ENCODE measurements around the gene LYL1.

The LYL1 gene

DNA sequence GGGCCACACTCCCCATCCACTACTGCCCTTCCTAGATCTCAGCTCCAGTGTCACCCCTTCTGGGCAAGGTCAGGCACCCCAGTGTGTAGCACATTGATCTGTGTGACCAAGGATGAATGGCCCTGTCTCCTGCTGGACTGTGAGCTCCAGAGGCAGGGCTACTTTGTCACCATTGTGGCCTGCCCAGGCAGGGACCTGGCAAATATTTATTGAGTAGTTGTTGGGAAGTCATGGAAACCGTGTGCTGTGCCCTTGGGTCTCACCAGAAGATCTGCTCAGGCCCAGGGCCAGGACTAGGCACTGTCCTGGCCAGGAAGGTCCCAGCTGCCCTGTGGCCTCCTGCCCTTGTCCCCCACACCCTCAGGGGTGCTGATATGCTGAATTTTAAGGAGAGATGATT is 25.9 kb upstream of the LYL1 start:
- no peak for DNase-seq

GRCh38 chr19:13127811-13128575 is 25.3 kb upstream of the LYL1 start:
- no peak for DNase-seq

DNA sequence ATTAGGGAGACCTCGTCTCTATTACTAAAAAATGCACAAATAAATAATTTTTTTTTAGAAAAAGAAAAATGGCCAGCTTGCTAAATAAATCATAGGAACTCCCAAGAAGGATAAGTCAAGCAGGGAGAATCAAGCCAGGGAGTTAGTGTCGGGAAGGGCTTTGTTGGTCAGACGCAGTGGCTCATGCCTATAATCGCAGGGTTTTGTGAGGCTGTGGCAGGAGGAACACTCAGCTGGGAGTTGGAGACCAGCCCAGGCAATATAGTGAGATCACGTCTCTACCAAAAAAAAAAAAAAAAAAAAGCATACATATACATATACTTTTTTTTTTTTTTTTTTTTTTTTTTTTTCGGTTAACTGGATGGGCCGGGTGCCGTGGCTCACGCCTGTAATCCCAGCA is 24.4 kb upstream of the LYL1 start:
- DNase-seq, result no peak

DNA sequence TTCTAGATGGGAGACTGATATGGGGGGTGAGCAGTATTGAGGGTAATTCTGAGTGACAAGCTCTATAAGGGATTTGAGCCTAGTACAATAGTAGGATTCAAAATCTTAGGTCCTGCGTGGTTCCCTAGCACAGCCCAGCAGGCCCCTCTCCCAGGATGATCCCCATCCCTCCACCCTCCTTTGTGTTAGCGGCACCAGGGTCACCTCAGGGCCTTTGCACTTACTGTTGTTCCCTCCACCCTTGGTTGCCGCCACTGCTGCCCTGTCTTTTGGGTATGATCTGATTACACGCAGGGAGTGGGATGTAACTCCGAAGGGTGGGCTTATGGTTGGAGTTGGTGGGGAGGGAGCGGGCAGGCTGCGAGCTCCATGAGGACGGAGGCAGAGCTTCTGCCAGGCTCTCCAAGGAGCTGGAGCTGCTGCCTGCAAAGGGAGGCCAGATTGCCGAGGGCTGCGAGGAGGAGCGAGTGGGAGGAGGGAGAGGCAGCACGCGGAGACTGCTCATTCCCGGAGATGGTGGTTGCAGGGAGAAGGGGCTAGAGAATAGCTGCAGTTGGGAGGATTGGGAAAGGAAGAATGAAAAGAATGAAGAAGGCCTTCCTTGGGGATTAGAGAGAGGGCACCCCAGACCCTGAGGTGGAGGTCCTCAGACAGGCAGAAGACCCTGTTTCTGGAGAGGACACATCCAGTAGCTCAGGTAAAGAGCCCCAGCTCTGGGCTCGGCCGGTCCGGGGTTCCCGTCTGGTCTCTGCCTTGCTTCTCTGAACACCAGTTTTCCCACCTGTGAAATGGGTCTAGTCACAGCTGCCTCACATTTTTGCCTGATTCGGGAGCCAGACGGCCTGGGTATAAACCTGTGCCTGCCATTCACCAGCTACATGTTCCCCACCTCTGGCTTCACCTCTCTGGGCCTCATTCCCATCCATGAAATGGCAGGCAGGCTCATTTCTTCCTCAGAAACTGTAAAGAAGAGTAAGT is 20.6 kb upstream of the LYL1 start:
- no peak for DNase-seq

GRCh38 chr19:13122275-13122878 is 19.7 kb upstream of the LYL1 start:
- peak; percentile 38 for DNase-seq

DNA sequence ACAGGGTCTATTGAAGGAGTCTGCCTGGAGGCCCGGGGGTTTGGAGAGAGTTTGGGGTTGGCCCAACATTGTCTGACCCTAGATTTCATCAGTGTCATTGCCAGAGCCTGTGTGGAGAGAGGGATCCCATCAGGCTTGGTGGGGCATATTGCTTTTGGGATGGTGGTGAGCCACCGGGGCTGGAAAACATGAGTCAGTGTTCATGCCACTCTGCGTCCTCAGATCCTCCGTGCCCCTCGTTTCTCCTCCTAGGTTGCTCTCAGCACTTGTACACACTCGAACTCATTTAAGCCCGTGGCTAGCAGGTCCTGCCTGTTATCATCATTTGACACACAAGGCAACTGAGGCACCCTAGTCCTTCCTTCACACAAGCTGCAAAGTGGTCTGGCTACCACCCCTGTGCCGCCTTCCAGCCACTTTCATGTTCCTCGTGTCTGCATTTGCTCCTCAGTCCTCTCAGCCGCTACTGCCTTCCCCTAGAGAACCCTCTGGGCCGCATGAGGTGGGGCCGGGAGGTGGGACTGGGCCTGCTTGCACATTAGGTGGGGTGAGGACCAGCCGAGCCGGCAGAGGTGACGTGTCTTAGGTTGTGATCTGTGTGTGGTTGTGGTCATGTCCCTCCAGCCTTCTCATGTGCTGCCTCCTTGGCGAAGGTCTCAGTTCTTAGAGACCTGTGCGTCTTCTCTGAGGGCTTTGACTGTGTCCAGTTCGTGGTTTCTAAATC is 19.1 kb upstream of the LYL1 start:
- no peak for DNase-seq

DNA sequence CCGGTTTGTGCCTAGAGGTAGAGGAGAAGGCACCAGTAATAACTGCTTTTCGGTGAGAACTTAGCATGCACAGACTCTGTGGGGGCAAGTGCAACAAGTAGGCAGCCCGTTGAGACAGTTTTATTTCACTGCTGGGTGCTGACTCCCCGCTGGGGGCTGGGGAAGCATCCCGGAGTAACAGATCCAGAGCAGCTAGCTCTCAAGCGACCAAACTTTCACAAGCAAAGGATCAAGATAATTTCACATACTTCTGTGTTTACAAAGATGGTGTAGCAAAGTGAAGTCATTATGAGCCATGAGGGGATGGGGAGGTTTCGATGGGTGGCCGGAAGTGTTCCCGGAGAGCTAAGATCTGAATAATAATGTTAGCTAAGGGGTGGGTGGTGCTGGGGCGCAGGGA is 18.2 kb upstream of the LYL1 start:
- DNase-seq, result no peak

GRCh38 chr19:13120031-13120430 is 17.4 kb upstream of the LYL1 start:
- DNase-seq, result no peak

- no peak for DNase-seq
These were observed 17.0 kb upstream of the LYL1 start for GRCh38 chr19:13119627-13120026.

DNA sequence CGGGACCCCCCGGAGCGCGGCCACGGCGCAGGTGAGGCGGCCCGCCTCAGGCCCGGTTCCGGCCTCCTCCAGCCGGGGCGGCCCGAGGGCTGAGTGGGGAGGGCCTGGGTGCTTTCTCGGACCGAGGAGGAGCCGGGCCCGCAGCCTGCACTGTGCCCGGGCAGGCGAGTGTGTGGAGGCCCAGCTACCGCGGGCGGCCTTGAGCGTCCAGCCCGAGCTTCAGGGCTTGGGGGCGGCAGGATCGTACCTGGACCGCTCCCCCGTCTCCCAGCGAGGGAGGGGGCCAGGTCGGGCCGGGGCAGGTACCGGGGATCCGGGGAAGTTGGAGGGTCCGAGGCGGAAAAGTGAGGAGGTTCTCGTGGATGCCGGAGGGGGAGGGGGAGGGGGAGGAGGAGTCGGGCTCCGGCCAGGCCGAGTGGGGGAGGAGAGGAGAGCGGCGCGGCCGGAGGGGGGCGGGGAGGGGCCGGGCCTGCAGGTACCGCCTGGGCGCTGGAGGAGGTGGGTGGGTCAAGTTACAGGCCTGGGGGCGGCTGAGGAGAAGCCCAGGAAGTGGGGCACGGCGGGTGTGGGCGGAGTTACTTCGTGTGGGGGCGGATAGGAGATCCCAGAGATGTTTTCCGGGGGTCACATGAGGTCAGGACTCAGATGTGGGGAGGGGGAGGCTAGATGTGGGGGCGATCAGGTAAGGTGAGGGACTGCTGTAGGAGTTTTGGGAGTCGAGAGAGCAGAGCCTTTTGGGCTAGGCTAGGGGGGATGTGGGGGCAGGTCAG is 16.0 kb upstream of the LYL1 start:
- peak; percentile 45 for DNase-seq

GRCh38 chr19:13117772-13118423 is 15.2 kb upstream of the LYL1 start, which contains the start of gene NACC1:
Gene NACC1 (plus strand): TSS chr19:13118264. CDS start chr19:13135208, 16,944 bp downstream.
- peak; percentile 91 for DNase-seq

DNA sequence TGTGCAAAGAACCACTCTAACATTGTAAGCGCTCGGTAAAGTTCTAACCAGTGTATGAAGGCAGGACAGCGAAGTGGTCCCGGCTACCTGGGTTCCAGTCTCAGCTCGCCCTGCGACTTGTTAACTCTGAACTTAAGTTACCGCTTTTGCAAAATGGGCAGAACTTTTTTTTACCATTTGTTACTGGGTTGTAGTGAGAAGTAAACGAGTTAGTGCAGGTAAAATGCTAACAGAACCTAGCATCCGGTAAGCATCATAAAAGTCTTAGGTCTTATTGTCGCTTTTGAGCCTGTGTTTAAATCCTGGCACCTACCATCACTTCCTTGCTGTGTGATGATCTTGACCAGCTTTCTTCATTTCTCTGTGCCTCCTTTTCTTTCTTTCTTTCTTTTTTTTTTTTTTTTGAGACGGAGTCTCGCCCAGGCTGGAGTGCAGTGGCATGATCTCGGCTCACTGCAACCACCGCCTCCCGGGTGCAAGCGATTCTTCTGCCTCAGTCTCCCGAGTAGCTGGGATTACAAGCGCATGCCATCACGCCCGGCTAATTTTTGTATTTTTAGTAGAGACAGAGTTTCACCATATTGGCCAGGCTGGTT is 14.6 kb upstream of the LYL1 start:
- DNase-seq, result peak; percentile 34

DNA sequence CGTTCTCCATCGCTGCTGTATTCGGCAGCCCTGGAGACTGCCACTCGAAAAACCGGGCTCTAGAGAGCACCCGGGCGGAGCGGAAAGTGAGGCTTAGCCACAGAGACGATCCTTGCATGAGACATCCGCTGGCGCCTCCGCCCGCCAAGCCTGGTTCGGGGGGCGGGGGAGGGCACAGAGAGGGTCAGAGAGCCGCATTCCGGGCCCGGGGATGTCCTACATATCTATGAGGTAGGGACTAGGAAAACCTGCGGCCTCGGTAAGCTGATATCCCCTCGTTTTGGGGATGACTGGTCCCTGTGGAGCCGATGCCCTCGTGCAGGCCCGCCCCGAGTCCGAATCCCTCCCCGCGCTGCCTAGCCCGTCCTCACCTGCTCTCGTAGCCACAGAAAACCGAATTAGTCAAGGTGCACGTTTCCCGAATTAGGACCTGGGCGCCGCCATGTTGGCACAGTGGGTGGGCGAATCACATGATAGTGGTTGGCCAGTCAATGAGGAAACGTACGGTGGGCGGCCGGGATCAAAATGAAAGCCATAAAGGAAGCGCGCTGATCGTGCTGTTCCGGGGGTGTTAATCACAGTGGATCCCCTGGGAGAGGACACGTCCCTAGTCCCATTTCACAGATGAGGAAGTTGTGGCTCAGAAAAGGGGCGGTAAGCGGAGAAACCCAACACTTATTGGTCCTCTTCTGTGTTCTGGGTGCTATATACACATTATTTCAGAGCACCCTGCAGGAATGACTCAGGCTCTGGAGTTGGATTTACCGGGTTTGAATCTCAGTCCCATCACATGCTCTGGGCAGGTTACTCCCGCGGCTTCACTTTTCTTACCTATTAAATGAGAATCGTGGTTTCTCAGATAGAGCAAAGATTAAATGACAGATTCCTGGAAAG is 13.9 kb upstream of the LYL1 start, which contains the start of gene TRMT1:
TRMT1 (minus strand) TSS at position 459 of the 894 bp plus-strand sequence; CDS start at position 118, 341 bp downstream.
- peak; percentile 91 for DNase-seq

DNA sequence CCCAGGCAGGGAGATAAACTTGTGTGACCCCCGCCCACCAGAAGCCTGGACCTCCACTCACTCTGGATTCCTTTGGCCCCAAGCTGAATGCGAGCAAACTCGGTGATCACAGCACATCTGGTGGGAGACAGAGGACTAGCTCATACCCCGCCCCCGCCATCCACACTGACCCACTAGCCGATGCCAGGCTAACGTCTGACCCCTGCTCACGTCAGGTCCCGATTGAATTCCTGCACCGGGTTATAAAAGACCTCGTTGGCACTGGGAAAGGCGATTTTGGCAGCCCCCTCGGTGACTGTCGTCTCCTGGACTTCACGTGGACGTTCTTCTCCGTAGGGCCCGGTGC is 13.3 kb upstream of the LYL1 start:
- no peak for DNase-seq

DNA sequence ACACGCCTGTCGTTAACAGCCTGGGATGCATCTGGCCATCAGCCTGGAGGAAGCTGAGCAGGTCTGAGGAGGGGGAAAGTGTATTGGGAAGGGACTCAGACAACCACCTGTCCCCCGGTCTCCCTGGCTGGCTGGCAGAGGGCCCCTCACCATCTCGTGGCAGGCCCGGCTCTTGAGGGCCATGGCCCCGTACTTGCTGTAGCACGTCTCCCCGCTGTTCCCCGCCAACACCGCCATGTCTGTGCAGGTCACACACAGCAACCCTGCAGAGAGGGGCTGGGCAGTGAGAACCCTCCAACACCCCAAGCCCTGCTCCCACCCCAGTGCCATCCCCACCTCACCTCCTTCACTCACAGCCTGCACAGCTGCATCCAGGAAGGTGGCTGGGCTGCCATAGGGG is 9.9 kb upstream of the LYL1 start:
- no peak for DNase-seq

GRCh38 chr19:13110099-13110610 is 7.5 kb upstream of the LYL1 start:
- no peak for DNase-seq

DNA sequence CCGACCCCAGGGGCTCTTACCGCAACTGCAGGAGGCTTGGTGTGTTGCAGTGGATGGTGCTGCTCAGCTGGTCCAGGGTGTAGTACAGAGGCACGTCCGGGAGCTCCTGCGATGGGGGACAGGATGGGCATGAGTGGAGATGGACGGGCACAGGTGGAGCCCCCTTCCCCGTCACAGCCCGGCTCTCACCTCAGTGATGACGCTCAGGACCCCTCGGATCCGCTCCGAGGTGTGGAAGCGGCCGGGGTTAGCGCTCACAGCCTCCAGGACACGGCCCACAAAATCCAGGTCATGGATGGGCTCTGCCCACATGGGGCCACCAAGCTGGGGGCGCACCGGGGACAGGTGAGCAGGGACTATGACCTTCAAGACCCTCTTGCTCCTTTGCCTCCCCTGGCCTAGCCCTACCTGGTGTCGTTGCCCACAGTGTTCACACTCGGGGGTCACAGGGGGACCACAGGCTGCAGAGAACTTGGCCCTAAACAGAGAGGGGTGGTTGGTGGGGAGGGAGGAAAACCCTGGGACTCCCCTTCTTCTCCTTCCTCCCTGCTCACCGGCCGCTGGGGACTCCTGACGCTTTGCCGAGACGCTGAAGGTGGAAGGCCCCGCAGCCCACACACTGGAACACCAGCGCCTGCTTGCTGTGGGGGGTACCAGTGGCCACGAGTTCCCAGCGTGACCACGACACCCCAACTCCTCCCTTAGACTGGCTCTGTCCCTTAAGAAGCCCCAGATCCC is 6.9 kb upstream of the LYL1 start:
- no peak for DNase-seq

GRCh38 chr19:13104848-13105711 is 2.4 kb upstream of the LYL1 start:
- DNase-seq, result peak; percentile 45
